Natural killer cell (primary cell): ENCODE measurements around the gene BSCL2. TPM values are rescaled to one million over a fixed set of nuclear protein-coding genes. Genes with fewer than 3 reads are reported as not detected.

Source experiments
- ATAC-seq, 3 donors: fragments of 150-1000 bp in 2 of 3; fragments of 200-7000 bp in 1 of 3; cut with Tn5 transposase; 1 replicate in 1 of 3; 2 replicates in 2 of 3; pipeline ENCODE4 v1.10.0; 2021; ENCODE audit warnings: mild to moderate bottlenecking in 2 of 3, moderate library complexity in 2 of 3
- DNase-seq, 2 donors: peaks; one replicate each; pipeline versions ENCODE4 v3.0.0 to v3.0.0-alpha.2; 2013 to 2021; ENCODE audit warnings: mixed read lengths in 1 of 2
- H3K27ac ChIP-seq: one replicate; pipeline ENCODE4 v1.5.1; 2013; ENCODE audit warnings: mild to moderate bottlenecking, low read length
- H3K27me3 ChIP-seq: one replicate; pipeline ENCODE4 v1.6.1; 2013; ENCODE audit warnings: low read length; ENCODE audit not compliant: control insufficient read depth, insufficient read depth
- H3K36me3 ChIP-seq: one replicate; pipeline ENCODE4 v1.6.1; 2013; ENCODE audit warnings: low read length; ENCODE audit not compliant: control insufficient read depth, insufficient read depth
- H3K4me1 ChIP-seq: one replicate; pipeline ENCODE4 v1.6.1; 2013; ENCODE audit warnings: low read length; ENCODE audit not compliant: control insufficient read depth, insufficient read depth
- H3K4me3 ChIP-seq: one replicate; pipeline ENCODE4 v1.5.1; 2013; ENCODE audit warnings: low read length
- H3K9me3 ChIP-seq: one replicate; pipeline ENCODE4 v1.6.1; 2013; ENCODE audit warnings: low read length; ENCODE audit not compliant: control insufficient read depth, insufficient read depth
- H3K27ac Mint-ChIP-seq, 2 donors: one replicate each; pipeline ENCODE4 v1.8.0; 2022; ENCODE audit warnings: mild to moderate bottlenecking in 2 of 2, mixed read lengths in 2 of 2, moderate library complexity in 1 of 2
- H3K27me3 Mint-ChIP-seq, 2 donors: one replicate each; pipeline ENCODE4 v1.8.0; 2022; ENCODE audit warnings: low read depth in 2 of 2, mixed read lengths in 2 of 2
- H3K36me3 Mint-ChIP-seq: one replicate; pipeline ENCODE4 v1.8.0; 2022; ENCODE audit warnings: mixed read lengths
- H3K4me1 Mint-ChIP-seq, 2 donors: one replicate each; pipeline ENCODE4 v1.8.0; 2022; ENCODE audit warnings: mixed read lengths in 2 of 2
- H3K4me3 Mint-ChIP-seq: one replicate; pipeline ENCODE4 v1.8.0; 2022; ENCODE audit warnings: mild to moderate bottlenecking, moderate library complexity, mixed read lengths
- H3K9me3 Mint-ChIP-seq, 2 donors: one replicate each; pipeline ENCODE4 v1.8.0; 2022; ENCODE audit warnings: mixed read lengths in 2 of 2
- CTCF ChIP-seq: fragments of 200-600 bp; IDR thresholded peaks from one replicate; pipeline ENCODE4 v1.8.0; 2022; ENCODE audit warnings: antibody characterized with exemption
- WGBS: methylation state at CpG from one replicate; pipeline ENCODE4 v1.1.7; 2013; ENCODE audit warnings: missing lambda C conversion rate; ENCODE audit not compliant: insufficient coverage; 5-methylcytosine and 5-hydroxymethylcytosine counted together
- intact Hi-C: fragments of 100-400 bp; cut with micrococcal nuclease; formaldehyde crosslinking; loops from one replicate; pipeline ENCODE4 v1.14.2; 2022
- total RNA-seq, 4 donors: library from RNA; stranded (reverse); fragments of 120-200 nt in 1 of 4; gene quantifications; one replicate each; pipeline versions ENCODE4 v1.2.3 to v1.2.4, GENCODE V29; 2013 to 2022

Gene BSCL2
- total RNA-seq, 3 donors from 2014 or later (not counting 1 experiment from before 2014, with no cell fraction given), result 19.7 to 22.0 (median 21.2) TPM

- Mint-ChIP-seq H3K36me3 (peaks cover 10% of the 10 kb centered on the region), H3K9me3 (no peaks in the 10 kb centered on the region), H3K27ac (peak overlapping the region; percentile 99), H3K27me3 (no peaks in the 10 kb centered on the region), H3K4me3 (peak overlapping the region; percentile 98), H3K4me1 (peaks cover 44 to 60% of the 10 kb centered on the region in 2 donors)
- TF ChIP-seq CTCF, result no peak
- DNase-seq (peak; percentile 75 to 96), ATAC-seq (peak; percentile 60 to 73 (median 63))
- Histone ChIP-seq H3K9me3 (no peaks in the 10 kb centered on the region), H3K27ac (peak overlapping the region; percentile 88), H3K36me3 (peaks cover 28% of the 10 kb centered on the region), H3K27me3 (no peaks in the 10 kb centered on the region), H3K4me3 (peak overlapping the region; percentile 91), H3K4me1 (peaks cover 44% of the 10 kb centered on the region)
- 0% methylated on average over 19 of the region's 20 CpGs for WGBS
- intact Hi-C loops, result loop anchor here (1.0 to 5.0 kb wide), 7 partner anchors 19 to 153 kb away; partner anchors contain the start of genes C11orf98, CSKMT, POLR2G and STX5
These were observed 20.6 kb upstream of the BSCL2 start for GRCh38 chr11:62727872-62728170.

GRCh38 chr11:62727165-62727871 lies 20.1 kb upstream of the BSCL2 start, which contains the start of gene HNRNPUL2:
HNRNPUL2 (minus strand) TSS chr11:62727457; CDS start chr11:62727156, 301 bp downstream.
- H3K27ac Mint-ChIP-seq, result peak within 1 kb of the TSS; percentile 99
- DNase-seq (peak; percentile 97 to 100), ATAC-seq (peak; percentile 82 to 91 (median 84))
- Histone ChIP-seq H3K4me3 (peak within 1 kb of the TSS; percentile 91), H3K9me3 (no peaks in the 10 kb centered on the region), H3K27ac (peak within 1 kb of the TSS; percentile 88), H3K36me3 (peaks cover 32% of the 10 kb centered on the region), H3K27me3 (no peaks in the 10 kb centered on the region), H3K4me1 (peaks cover 44% of the 10 kb centered on the region)
- WGBS, result under 1% methylated on average over 72 of the region's 72 CpGs
- TF ChIP-seq CTCF, result no peak
- peak within 1 kb of the TSS; percentile 98 for H3K4me3 Mint-ChIP-seq
- peaks cover 44 to 60% of the 10 kb centered on the region in 2 donors for H3K4me1 Mint-ChIP-seq
- intact Hi-C loops, result loop anchor here (1.0 to 5.0 kb wide), 4 partner anchors 18 to 105 kb away; partner anchors contain the start of genes C11orf98, CSKMT, STX5 and TEX54
- no peaks in the 10 kb centered on the region for H3K27me3 Mint-ChIP-seq
- H3K9me3 Mint-ChIP-seq, result no peaks in the 10 kb centered on the region
- peaks cover 15% of the 10 kb centered on the region for H3K36me3 Mint-ChIP-seq

- peaks cover 20% of the 10 kb centered on the region for H3K36me3 Mint-ChIP-seq
- WGBS, result under 1% methylated on average over 37 of the region's 37 CpGs
- Histone ChIP-seq H3K27ac (peak overlapping the region; percentile 77), H3K27me3 (no peaks in the 10 kb centered on the region), H3K9me3 (no peaks in the 10 kb centered on the region), H3K4me1 (peaks cover 44% of the 10 kb centered on the region), H3K4me3 (peak overlapping the region; percentile 91), H3K36me3 (peaks cover 37% of the 10 kb centered on the region)
- TF ChIP-seq CTCF, result no peak
- H3K4me3 Mint-ChIP-seq, result peak overlapping the region; percentile 98
- intact Hi-C loops, result loop anchor here (1.0 to 5.0 kb wide), 4 partner anchors 18 to 106 kb away; partner anchors contain the start of genes C11orf98, CSKMT, STX5 and TEX54
- DNase-seq (no peak), ATAC-seq (peak; percentile 2 to 7 (median 4))
- no peaks in the 10 kb centered on the region for H3K27me3 Mint-ChIP-seq
- H3K27ac Mint-ChIP-seq, result peak overlapping the region; percentile 99
- H3K9me3 Mint-ChIP-seq, result no peaks in the 10 kb centered on the region
- peaks cover 49 to 60% of the 10 kb centered on the region in 2 donors for H3K4me1 Mint-ChIP-seq
These were observed 19.6 kb upstream of the BSCL2 start for GRCh38 chr11:62726915-62727164.
